Spleen (tissue), 7 donors: Measurements from ENCODE around the gene RABGEF1.

Source experiments
- CTCF ChIP-seq, 11 experiments: fragments of 200-600 bp in 7 of 11; fragments of 450-650 bp in 4 of 11; sonication (generic) in 4 of 11; IDR thresholded peaks in 8 of 11; conservative IDR thresholded peaks in 3 of 11; 1 replicate in 7 of 11; 2 replicates in 4 of 11; pipeline versions ENCODE4 v1.4.0 to v1.8.0; 2016 to 2021; ENCODE audit warnings: antibody characterized with exemption in 11 of 11, inconsistent platforms in 4 of 11, mild to moderate bottlenecking in 1 of 11
- POLR2A ChIP-seq, 3 donors: fragments of 450-650 bp; IDR thresholded peaks; one replicate each; pipeline ENCODE4 v1.5.1; 2017; ENCODE audit warnings: antibody characterized with exemption in 3 of 3, mild to moderate bottlenecking in 1 of 3
- POLR2AphosphoS5 ChIP-seq, 3 donors: sonication (generic); formaldehyde crosslinking; IDR thresholded peaks; one replicate each; pipeline ENCODE4 v1.5.1; 2017; ENCODE audit warnings: antibody characterized with exemption in 3 of 3
- donor health status: DM: no; HTN: no; CAD: no; lungs with moderate emphysema.
- donor health status: DM: no; HTN: no; CAD: no.
- donor health status: DM: no; HTN: no; CAD: no.

GRCh38 chr7:66847879-66848790 is 107.6 kb downstream of the RABGEF1 start:
- TF ChIP-seq CTCF (IDR thresholded peaks at IDR 0.05 in 8 of 11, conservative IDR thresholded peaks at IDR 0.05 in 3 of 11) (no peak), POLR2A (IDR thresholded peaks at IDR 0.05) (no peak), POLR2AphosphoS5 (IDR thresholded peaks at IDR 0.05) (no peak)
